Measurements from ENCODE around the gene GATAD2A.
A peak's percentile ranks its signal among the peaks of the same experiment; 100 is the strongest.
"Not testable (repeated sequence)": the region's sequence is repeated elsewhere in the genome, so short reads cannot be mapped to it uniquely, and the experiment has no call there.

Gene GATAD2A, protein sequence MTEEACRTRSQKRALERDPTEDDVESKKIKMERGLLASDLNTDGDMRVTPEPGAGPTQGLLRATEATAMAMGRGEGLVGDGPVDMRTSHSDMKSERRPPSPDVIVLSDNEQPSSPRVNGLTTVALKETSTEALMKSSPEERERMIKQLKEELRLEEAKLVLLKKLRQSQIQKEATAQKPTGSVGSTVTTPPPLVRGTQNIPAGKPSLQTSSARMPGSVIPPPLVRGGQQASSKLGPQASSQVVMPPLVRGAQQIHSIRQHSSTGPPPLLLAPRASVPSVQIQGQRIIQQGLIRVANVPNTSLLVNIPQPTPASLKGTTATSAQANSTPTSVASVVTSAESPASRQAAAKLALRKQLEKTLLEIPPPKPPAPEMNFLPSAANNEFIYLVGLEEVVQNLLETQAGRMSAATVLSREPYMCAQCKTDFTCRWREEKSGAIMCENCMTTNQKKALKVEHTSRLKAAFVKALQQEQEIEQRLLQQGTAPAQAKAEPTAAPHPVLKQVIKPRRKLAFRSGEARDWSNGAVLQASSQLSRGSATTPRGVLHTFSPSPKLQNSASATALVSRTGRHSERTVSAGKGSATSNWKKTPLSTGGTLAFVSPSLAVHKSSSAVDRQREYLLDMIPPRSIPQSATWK

GRCh38 chr19:19404879-19405860, at the start of gene GATAD2A:
Gene GATAD2A, plus strand, starts transcription at chr19:19405675. Its CDS starts 59,671 bp downstream, at chr19:19465346.
- DNase-seq (ENCODE audit: low spot score) = peak; percentile 93

- no peak for DNase-seq (ENCODE audit: low spot score)
Measured at GRCh38 chr19:19356500-19356899, 49.0 kb upstream of the GATAD2A start.

GRCh38 chr19:19356901-19357566, 48.4 kb upstream of the GATAD2A start:
- DNase-seq (ENCODE audit: low spot score) = no peak

DNA sequence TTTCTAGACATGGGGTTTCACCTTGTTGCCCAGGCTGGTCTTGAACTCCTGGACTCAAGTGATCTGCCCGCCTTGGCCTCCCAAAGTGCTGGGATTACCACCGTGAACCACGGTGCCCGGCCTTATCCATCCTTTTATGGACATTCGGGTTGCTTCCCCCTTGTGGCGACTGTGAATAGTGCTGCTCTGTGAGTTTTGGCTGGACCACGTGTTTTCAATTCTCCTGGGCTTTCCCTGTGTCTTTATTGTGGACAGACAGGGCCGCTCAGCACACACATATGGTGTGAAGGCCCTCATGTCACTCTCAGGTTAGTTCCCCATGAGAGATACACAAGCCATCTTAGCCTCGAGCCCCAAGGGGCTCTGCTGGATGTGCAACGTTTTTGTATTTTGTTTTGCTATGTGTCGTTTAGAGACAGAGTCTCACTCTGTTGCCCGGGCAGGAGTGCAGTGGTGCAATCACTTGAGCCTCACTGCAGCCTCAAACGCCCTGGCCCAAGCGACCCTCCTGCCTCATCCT, 44.3 kb upstream of the GATAD2A start:
- DNase-seq (ENCODE audit: low spot score) = no peak

DNA sequence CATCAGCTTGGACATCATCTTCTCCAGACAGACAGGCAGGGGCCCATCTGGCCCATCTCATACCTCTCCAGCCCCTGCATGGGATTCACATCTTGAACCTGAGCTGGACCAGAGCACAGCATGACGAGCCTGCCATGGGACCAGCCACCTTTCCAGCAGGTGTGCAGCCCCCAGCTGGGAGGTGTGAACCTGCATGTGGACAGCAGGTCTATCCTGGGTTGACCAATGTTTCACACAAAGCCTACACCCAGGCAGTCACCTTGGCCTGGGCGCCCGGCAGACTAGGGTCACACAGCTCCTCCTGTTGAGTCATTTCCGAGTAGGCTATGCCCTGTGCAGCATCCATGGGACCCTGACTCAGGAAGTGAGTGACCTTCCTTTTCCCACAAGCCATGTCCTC, 43.4 kb upstream of the GATAD2A start:
- DNase-seq (ENCODE audit: low spot score) = no peak

GRCh38 chr19:19366434-19367396, 38.8 kb upstream of the GATAD2A start:
- DNase-seq (ENCODE audit: low spot score) = no peak

- no peak for DNase-seq (ENCODE audit: low spot score)
Measured at GRCh38 chr19:19368087-19368486, 37.4 kb upstream of the GATAD2A start.

- no peak for DNase-seq (ENCODE audit: low spot score)
Measured at GRCh38 chr19:19371059-19371458, 34.4 kb upstream of the GATAD2A start.

DNA sequence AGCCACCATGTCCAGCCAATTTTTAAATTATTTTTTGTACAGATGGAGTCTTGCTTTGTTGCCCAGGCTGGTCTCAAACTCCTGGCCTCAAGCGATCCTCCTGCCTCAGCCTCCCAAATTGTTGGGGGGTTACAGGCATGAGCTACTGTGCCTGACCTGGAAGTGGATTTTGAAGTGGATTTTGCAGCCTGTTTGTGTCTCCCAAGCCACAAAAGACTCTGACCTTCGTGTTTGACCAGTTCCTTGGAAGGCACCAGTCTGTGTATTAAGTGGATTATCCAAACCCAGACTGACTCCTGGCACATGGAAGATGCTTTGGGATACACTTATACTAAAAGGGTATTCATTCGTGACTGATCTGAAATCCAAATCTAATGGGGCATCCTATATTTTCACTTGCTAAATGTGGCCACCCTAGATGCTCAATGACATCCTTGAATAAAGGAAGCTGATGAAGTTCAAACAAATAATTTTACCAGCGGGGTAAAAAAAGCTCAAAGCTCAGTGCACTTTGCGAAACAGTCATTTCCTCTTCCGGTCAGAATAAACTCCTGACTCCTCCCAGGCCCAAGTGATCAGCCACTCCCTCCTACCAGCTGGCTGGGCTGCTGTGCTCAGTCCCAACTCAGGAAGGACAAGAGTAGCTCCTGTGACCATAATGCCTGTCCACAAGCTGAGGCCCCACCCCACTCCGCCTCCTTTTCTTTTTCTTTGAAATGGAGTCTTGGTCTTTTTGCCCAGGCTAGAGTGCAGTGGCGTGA, 32.6 kb upstream of the GATAD2A start:
- peak; percentile 42 for DNase-seq (ENCODE audit: low spot score)

DNA sequence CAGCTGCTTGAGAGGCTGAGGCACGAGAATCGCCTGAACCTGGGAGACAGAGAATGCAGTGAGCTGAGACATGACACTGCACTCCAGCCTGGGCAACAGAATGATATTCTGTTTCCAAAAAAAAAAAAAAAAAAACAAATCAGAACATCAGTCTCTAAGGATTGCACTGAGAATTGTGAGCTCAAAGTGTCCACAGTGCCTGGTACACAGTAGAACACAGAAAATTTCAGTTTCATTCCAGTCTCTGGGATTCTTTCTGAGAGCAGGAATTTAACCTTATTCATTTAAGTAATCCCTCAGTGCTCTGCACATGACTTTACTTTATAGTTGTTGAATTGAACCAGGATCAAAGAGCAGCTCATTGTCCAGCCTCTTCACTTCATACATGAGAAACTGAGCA, 25.9 kb upstream of the GATAD2A start:
- DNase-seq (ENCODE audit: low spot score) = peak; percentile 36

- DNase-seq (ENCODE audit: low spot score) = not testable (repeated sequence)
Measured at GRCh38 chr19:19380316-19380715, 25.2 kb upstream of the GATAD2A start.

- no peak for DNase-seq (ENCODE audit: low spot score)
Measured at GRCh38 chr19:19381007-19381926, 24.2 kb upstream of the GATAD2A start.

DNA sequence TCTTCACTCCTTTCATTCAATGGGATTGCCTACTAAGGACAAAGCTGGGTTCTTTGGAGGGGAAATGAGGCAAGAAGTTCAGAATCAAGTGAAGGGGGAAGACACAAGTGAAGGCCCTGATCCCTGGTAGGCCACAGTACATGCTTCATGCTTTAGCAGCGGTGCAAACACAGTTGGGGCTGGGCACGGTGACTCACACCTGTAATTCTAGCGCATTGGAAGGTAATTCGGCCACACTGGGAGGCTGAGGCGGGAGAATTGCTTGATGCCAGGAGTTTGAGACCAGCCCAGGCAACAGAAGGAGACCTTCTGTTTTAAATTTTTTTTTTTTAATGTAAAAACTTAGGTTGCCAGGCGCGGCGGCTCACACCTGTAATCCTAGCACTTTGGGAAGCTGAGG, 23.4 kb upstream of the GATAD2A start:
- DNase-seq (ENCODE audit: low spot score) = no peak

DNA sequence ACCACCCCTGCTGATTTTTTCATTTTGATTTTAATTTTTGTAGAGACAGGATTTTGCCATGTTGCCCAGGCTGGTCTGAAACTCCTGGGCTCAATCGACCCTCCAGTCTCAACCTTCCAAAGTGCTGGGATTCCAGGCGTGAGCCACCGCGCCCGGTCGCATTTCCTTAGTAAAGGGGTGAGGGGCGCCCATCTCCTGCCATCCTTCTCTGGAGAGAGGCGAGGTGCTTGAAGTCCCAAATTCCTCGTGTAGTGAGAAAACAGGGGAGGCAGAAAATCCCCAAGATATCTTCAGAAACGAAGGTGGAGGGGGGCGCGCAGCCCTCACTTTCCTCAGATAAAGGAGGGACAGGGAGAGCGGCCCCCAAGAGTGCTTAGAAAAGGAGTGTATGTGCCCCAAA, 21.0 kb upstream of the GATAD2A start:
- no peak for DNase-seq (ENCODE audit: low spot score)

DNA sequence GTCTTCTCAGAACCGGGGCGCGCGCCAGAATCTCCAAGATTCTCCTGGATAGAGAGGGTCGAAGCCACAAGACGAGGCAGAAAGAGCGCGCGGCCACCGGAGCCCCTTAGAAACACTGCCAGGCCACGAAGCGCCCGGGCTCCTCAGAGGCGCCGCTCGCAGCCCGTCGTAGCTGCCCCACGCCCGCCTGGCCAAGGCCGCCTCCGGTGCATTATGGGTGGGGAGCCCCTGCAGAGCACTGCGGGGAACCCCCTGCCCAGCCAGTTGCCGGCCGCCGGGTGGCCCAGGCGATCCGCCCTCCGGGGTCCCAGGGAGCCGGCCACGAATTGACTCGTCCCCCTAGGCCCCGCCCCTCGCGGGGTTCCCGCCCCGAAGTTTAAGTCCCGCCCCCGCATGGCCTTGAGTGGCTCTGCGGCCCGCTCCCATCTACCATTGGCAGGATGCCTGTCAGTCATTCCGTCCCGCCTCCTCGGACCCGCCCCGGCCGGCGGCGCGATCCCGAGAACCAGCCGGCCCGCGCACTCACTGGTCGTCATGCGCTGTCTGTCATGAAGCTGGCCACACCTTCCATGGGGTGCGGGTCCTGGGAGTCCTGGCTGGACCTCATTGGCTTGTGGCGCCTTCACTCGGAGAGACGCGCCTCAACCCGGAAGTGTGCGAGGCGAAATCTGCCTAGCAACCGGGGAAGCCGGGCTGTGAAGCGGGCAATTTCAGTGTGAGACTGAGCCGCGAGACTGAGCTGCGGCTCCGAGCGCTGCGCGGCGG, 20.2 kb upstream of the GATAD2A start:
- DNase-seq (ENCODE audit: low spot score) = peak; percentile 100

DNA sequence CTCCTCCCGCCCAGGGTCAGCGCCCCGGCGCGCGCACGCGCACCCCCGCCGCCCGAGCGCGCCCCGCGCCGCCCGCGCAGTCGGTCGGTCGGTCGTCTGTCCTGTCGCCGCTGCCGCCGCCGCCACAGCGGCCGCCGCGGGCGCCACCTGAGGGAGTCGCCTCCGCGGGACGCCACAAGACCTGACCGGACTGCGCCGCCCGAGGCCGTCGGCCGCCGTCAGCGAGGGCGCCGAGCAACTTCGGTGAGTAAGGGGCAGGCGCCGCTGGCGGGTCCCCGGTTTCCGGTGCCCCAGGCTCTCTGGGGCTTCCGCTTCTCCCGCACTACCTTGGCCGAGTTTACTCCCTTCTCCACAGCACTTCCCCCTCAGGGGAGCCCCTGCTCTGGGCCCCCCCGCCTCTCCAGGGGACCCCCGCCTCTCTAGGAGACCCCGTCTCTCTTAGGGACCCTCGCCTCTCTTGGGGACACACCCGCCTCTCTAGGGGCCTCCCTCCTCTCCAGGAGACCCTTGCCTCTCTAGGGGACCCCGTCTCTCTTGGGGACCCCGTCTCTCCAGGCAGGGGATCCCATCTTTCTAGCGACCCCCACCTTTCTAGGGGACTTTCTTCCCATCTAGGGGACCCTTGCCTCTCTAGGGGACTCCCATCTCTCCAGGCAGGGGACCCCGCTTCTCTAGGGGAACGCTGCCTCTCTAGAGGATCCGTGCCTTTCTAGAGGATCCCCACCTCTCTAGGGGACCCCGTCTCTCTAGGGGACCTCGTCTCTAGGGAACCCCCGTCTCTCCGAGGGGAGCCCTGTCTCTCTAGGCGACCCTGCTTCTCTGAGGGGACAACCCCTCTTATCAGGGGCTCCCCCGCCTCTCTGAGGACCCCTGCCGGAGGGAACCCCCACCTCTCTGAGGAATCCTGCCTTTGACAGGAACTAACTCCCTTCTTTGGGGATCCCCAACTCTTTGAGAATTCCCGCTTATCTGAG, 19.3 kb upstream of the GATAD2A start:
- DNase-seq (ENCODE audit: low spot score) = no peak

All from globus pallidus (tissue), 1 donor.